Activated effector memory CD4-positive, alpha-beta T cell treated with anti-CD3 and anti-CD28 coated beads, Interleukin-2, amount 50 U/mL, for 16 hours (primary cell): Measurements from ENCODE around the gene S100A16.
A peak's percentile ranks its signal among the peaks of the same experiment; 100 is the strongest.
"Not testable (repeated sequence)": the region's sequence is repeated elsewhere in the genome, so short reads cannot be mapped to it uniquely, and the experiment has no call there.

ENCODE experiments used
- DNase-seq: peaks from one replicate; pipeline ENCODE4 v3.0.0-alpha.2; 2020

The S100A16 gene

DNA sequence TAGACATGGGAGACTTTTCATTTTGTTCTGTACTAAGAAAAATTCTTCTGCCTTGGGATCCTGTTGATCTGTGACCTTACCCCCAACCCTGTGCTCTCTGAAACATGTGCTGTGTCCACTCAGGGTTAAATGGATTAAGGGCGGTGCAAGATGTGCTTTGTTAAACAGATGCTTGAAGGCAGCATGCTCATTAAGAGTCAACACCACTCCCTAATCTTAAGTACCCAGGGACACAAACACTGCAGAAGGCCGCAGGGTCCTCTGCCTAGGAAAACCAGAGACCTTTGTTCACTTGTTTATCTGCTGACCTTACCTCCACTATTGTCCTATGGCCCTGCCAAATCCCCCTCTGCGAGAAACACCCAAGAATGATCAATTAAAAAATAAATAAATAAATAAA, 29.4 kb downstream of the S100A16 start:
- not testable (repeated sequence) for DNase-seq

DNA sequence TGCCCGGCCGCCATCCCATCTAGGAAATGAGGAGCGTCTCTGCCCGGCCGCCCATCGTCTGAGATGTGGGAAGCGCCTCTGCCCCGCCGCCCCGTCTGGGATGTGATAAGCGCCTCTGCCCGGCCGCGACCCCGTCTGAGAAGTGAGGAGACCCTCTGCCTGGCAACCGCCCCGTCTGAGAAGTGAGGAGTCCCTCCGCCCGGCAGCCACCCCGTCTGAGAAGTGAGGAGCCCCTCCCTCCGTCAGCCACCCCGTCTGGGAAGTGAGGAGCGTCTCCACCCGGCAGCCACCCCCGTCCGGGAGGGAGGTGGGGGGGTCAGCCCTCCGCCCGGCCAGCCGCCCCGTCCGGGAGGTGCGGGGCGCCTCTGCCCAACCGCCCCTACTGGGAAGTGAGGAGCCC, 30.1 kb downstream of the S100A16 start:
- DNase-seq: not testable (repeated sequence)

DNA sequence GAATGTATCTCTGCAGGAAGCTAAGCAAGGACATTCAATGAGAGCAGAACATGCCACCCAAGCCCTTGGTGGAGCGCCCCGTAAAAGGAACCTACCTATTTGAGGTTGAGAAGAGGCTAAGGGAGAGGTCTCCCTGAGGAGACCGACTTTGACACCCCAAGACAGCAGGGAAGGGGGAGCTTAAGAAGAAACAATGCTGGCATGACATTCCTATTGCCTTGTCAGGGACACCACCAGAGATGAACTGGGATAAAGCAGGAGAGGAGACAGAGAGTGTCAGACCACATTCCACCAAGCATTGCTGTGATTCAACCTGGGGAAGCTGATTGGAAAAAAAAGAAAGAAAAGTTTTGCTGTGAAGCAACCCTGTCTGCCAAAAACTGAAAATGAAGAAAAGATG, 34.0 kb downstream of the S100A16 start:
- DNase-seq: no peak

DNA sequence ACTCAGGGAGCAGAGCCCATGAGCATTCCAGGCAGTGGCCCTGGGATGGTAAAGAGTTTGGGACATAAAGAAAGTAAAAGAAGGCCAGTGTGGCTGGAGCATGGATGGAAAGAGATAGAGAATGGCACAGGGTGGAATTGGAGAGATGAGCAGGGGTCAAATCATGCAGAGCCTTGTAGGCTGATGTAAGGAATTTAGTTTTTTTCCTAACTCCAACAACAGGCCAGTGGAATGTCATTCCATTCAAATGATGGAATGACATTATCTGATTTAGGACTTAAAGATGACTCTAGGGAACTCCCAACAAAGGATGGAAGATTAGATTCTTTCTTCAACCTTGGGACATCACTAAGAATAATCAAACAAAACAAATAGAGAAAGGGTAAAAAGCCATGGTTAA, 34.4 kb downstream of the S100A16 start:
- no peak for DNase-seq

DNA sequence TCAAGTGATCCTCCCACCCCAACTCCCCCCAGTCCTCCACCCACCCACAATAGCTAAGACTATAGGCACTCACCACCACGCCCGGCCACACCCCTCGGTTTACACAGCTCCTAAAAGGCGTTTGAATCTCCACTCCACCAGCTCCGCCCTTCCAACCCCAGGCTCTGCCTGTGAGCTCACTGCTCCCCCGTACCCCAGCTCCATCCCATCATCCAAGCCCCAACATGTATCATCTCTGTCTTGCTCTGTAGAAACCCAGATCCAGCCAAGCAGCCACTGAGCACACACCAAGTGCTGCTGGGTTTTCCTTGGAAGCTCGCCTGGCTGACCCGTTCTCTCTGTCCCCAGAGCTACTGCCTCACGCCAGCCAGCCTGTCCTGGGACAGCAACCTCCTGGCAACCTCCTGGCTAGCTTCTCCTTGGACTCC, 35.3 kb downstream of the S100A16 start:
- no peak for DNase-seq

DNA sequence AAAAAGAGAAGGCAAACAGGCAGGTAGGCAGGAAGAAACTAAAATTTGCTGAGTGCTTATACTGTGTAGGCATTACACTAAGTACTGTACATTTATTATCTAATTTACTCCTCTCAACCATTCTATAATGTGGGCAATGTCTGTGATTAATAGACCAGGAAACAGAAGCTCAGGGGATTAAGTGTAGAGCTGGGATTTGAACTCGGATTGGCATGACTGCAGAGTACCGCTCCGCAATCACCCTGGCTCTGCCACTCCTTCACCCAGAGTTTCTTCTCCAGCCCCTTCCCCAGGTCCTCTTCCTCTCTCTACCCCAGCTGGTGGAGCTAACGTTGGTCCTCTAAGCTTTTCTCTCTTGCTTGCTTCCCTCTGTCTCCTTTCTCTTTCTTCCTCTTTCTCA, 35.8 kb downstream of the S100A16 start:
- no peak for DNase-seq

DNA sequence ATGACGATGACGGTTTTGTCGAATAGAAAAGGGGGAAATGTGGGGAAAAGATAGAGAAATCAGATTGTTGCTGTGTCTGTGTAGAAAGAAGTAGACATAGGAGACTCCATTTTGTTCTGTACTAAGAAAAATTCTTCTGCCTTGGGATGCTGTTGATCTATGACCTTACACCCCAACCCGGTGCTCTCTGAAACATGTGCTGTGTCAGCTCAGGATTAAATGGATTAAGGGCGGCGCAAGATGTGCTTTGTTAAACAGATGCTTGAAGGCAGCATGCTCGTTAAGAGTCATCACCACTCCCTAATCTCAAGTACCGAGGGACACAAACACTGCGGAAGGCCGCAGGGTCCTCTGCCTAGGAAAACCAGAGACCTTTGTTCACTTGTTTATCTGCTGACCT, 37.4 kb downstream of the S100A16 start:
- DNase-seq: not testable (repeated sequence)

DNA sequence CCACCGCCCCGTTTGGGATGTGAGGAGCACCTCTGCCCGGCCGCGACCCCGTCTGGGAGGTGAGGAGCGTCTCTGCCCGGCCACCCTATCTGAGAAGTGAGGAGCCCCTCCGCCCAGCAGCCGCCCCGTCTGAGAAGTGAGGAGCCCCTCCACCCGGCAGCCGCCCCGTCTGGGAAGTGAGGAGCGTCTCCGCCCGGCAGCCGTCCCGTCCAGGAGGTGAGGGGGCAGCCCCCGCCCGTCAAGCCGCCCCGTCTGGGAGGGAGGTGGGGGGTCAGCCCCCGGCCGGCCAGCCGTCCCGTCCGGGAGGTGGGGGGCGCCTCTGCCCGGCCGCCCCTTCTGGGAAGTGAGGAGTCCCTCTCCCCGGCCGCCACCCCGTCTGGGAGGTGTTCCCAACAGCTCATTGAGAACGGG, 37.9 kb downstream of the S100A16 start:
- not testable (repeated sequence) for DNase-seq

DNA sequence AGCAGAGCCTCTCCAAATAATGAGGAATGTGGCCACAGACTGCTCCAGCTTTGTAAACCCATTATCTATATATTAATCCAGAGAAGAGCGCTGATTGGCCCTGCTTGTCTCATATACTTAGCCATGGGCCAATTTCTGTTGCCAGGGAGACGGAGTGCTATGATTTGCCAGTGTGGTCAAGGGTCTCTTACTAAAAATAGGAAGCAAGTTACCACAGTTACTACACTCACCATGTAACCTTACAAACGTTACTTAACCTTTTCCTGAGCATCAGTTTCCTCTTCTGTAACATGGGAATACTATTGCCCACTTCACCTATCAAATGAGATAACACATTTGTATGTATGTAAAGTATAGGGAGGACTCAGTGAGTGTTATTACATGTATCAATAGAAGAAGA, 39.6 kb downstream of the S100A16 start:
- no peak for DNase-seq

DNA sequence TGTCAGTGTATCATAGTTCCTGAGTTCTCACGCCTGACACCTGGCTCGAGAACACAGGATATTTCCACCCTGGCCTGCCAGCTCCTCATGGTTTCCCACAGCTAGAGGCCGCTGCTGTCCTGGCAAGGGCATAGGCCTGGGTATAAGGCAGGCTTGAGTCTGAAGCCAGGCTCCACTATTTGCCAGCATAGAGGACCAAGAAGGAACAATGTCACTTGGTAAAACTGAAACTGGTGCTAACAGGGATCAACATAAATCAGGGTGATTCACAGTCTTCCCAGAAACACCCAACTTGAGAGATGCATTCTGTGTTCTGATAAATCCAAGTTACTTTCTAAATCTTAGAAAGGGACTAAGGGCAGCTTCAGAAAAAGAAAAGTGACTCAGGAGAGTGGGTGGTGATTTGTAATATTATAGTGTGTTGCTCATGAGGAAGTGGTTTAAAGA, 40.3 kb downstream of the S100A16 start:
- DNase-seq: peak; percentile 80

DNA sequence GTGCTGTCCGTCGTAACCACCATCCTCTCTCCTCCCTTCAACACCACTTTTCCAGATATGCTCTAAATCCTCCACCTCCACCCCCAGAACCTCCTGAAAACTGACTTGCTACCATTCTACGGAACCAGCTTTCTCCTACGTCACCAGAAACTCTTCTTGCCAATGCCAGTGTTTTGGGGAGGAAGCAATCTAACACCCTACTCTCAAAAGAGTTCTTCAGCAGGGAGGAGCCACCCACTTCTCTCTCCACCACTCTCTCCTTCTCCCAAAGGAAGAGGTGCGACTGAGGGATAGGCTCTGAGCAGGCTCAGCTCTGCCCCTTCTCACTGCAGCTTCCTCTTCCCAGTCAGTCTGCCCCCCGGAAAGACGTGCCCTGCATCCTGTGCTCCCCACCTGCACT, 41.2 kb downstream of the S100A16 start:
- DNase-seq: no peak

DNA sequence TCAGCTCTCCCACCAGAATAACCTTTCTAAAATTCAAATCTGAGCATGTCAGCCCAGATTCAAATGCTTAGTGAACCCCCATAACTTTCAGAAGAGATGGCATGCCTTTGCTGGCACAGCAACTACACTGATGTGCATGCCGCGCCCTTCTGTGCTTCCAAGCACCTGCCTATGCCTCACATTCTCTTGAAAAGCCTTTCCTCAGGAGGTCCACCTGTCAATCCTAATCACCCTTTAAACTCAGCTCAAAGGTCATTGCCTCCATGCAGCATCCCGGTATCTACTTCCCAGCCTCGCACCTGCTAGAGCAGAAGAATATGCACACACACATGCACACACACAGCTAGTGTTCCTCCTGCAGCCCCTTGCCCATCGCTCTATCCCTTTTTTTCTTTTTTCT, 42.1 kb downstream of the S100A16 start:
- no peak for DNase-seq

DNA sequence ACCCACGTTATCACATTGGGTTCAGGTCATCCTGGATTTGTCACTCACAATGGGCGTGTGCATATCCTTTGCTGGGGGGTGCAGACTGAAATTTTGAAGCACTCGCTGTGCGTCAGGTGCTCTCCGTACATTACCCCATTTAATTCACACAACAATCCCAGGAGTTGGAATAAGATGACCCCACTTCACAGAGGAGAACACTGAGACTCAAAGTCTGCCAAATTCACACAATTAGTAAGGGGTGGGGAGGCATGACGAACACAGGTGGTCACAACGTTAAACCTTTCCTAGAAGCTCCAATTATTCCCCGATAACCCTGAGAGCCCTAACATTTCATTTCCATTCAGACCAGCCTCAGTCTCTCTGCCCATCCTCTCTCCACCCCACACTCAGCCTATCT, 43.5 kb downstream of the S100A16 start:
- DNase-seq: no peak

DNA sequence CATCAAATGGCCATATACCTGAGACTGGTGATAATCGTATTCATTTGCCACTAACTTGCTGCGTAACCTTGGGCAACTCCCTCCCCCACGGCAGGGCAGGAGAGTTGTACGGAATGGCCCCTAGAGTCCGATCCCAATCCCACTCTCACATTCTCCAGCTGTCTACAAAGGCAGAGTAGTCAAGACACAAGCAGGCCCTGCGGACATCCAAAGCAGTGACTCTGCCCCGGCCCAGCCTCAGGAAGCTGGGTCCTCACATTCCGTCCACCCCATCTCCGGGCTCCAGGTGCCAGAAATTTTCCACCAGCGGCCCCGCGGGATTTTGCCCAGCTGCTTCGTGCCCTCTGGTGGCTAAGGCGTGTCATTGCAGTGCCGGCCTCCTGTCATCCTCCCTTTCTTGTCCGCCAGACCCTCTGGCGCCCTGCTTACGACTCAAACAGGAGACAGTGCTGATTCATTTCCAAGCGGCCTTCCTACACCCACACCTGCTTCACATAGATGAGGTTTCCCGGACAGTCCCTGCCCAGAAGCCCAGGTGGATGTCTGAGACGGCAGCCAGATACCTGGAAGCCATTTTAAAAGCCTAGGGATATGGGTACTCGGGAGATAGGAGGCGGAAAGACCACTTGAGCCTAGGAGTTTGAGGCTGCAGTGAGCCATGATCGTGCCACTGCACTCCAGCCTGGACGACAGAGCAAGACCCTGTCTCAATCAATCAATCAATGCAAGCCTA, 44.4 kb downstream of the S100A16 start:
- peak; percentile 92 for DNase-seq

DNA sequence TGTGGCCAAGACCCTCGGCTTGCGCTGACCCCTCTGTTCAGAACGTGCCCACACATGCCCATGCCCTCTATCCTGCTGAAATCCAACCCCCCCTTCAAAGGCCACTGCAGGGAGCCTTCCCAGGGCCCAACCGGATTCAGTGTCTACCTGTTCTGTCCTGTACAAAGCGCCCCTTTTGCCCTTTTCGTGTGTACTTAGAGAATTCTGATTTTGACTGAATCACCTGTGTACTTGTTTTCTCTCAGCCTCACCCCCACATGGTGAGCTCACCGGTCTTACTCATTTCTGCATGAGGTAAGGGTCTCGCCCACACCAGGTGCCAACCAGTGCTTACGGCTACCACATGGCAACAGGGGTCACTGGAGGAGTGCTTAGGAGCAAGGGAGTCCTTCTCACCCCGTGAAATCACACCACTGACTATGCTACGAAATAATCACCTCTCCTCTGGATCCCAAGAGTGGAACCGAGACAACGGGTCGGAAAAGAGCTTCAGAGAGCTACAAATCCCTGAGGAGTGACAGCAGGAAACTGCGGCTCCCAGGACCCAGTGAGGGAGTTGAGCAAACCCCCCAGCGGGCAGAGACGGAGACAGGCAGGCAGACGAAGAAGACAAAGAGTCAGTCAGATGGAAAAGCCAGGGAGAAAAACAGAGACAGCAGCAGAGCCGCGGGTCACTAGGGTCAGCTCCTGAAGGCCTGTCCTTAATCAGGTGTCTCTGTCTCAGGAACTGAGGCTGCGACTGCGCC, 45.1 kb downstream of the S100A16 start:
- DNase-seq: peak; percentile 79

DNA sequence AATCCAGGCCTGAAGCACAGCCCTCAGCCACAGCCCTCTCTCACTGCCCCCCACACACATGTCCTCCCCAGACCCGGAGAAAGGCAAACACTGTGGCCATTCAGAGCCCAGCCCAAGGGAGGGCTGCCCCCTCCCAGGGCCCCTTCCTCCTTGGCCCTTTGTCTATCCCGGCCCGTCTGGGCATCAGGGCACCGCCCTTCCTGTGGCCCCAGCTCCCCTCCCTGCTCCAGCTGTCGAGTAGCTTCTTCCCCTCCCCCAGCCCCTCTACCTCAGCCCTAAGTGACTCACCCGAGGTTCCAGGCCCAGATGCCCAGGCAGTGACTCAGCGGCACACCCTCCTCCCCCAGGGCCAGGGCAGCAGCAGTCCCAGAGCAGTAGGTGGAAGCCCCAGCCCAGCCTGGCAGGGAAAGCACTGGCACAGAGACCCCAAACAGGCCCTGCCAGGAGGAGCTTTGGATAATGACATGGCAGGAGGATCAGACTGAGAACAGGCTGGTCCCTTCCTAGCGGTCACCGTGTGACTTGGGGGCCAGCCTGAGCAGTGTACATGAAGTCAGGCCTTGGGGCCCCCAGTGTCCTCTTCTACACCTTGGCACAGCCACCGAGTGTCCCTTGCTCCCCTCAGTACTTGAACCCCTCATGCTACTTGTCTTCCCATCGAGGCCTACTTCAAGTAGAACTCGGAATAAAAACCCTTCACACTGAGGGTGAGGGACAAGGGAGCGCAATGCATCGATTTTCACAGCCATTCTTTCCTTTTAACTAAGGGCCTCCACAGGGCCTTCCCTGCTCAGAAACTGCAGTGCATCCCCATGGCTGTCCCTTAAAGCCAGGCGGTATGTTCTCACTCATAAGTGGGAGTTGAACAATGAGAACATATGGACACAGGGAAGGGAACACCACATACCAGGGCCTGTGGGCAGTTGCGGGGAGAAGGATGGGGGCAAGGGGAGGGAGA, 46.2 kb downstream of the S100A16 start:
- peak; percentile 95 for DNase-seq

DNA sequence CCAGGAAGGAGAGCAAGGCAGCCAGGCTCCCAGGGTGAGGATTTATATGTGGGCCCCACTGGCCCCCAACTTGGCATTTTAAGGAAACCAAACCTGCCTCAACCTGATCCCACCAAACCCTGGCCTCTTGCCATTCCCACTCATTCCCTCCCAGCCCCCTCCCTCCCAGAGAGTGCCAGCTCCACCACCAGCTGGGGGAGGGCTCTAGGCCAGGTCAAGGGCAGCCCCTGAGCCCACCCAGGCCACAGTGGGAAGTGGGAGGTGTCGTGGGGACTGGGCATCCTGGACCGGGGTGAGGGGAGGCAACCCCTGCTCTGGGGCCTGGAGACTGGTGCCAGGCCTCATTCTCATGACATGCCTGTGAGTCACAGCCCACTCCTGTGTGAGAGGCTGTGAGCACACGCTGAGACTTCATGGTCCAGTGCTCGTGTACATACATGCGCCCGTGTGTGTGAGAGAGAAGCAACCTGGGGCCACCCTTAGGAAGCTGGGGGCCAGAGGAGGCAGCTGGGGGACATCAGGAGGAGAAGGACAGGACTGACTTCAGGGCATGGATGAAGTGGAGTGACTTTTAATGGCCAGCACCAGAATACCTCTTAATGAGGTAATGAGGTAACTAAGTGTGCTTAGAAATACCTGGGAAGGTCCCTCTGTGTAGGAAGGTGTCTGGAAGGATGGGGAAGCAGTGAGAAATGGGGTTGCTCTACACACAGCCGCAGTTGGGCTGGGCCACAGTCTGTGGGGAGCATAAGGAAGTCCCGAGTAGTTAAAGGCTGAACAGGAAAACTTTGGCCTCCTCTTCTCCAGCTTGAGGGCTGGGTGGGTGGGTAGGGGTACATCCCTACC, 47.2 kb downstream of the S100A16 start, which contains the start of gene S100A2:
S100A2 (minus strand) TSS at position 316 of the 846 bp plus-strand sequence. CDS start 1,967 bp downstream, outside the sequence.
- peak; percentile 82 for DNase-seq

DNA sequence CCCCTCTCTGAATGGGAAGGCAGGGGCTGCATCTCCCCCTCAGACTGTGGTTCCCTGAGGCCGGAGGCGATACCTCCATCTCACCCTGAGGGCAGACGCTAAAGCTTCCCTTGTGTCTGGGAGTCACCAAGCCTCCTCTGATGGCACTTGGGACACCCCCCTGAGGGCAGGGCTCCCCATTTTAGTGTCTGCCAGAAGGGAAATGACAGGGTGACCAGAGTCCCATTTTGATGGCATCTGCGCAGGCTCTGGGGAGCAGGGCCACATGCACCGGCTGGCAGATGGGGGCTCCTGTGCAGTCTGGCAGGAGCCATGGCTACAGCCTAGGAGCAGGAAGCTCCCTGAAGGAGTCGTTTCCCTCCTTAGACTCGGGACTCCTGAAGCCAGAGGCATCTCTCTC, 48.9 kb downstream of the S100A16 start:
- no peak for DNase-seq

DNA sequence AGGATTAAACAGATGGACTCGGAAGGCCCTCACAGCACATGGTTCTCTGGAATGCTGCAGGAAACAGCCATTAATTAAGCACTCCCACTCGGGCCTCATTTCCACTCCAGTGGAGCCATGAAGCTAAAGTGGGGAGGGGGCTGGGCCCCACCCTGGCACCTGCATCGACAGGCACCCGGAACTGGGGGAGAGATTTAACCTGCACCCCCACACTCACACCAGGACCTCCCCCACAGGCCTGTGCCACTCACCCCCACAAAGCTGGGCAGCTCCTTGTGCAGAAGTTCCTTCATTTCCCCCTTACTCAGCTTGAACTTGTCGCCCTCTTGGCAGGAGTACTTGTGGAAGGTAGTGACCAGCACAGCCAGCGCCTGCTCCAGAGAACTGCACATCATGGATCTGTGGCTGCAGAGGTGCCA, 49.4 kb downstream of the S100A16 start:
- no peak for DNase-seq

DNA sequence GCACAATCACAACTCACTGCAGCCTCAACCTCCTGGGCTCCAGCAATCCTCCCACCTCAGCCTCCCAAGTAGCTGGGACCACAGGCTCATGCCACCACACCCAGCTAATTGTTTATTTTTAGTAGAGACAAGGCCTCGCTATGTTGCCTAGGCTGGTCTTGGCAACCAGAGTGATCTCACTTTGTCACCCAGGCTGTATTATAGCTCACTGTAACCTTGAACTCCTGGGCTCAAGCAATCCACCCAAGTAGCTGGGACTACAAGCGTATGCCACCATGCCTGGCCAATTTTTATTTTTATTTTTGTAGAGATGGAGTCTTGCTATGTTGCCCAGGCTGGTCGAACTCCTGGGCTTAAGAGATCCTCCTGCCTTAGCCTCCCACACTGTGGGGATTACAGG, 50.9 kb downstream of the S100A16 start:
- DNase-seq: not testable (repeated sequence)

DNA sequence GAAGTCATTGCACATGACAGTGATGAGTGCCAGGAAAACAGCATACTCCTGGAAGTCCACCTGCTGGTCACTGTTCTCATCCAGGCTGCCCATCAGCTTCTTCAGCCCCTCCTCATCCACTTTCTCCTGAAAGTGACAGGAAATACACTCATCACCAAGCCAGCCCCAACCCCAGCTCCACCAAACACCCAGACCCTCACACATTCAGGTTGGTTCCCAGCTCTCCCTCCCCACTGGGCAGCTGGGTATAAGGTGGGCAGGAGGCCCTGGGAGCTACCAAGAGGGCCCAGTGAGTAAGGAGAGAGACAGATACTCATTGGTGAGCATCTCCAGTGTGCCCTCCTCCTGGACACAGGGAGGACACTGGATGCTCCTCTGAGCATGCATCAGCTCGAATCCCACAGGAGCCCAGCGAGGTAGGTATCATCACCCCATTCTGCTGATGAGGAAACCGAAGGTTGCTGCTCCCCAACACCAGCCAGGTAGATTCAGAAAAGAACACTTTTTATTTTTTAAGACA, 51.4 kb downstream of the S100A16 start:
- DNase-seq: no peak
